Neutrophil (primary cell): ENCODE results near the gene LRRC72.

Experiments used
- H3K27ac ChIP-seq: fragments of 200-600 bp; sonication (generic); 2 replicates; pipeline ENCODE4 v1.5.1; 2016; ENCODE audit warnings: mild to moderate bottlenecking, moderate library complexity
- H3K27me3 ChIP-seq: fragments of 200-600 bp; sonication (generic); 2 replicates; pipeline ENCODE4 v1.6.0; 2016; ENCODE audit warnings: mild to moderate bottlenecking
- H3K36me3 ChIP-seq: fragments of 200-600 bp; sonication (generic); 2 replicates; pipeline ENCODE4 v1.5.1; 2017
- H3K4me1 ChIP-seq, 2 experiments: fragments of 200-600 bp in 1 of 2; sonication (generic) in 1 of 2; 1 replicate in 1 of 2; 2 replicates in 1 of 2; pipeline versions ENCODE4 v1.5.1 to v1.6.1; 2013 to 2016; ENCODE audit warnings: low read depth in 1 of 2, low read length in 1 of 2, mild to moderate bottlenecking in 1 of 2, moderate library complexity in 1 of 2; ENCODE audit not compliant: control insufficient read depth in 1 of 2, insufficient read depth in 1 of 2
- H3K4me3 ChIP-seq, 2 experiments: fragments of 200-600 bp in 1 of 2; sonication (generic) in 1 of 2; 1 replicate in 1 of 2; 2 replicates in 1 of 2; pipeline ENCODE4 v1.5.1; 2013 to 2016; ENCODE audit warnings: low read depth in 1 of 2, low read length in 1 of 2, mild to moderate bottlenecking in 1 of 2, moderate library complexity in 1 of 2
- H3K9me3 ChIP-seq: fragments of 200-600 bp; sonication (generic); 2 replicates; pipeline ENCODE4 v1.5.1; 2016
- TF ChIP-seq, protein P1 (sequence below): fragments of 200-600 bp; sonication (generic); IDR thresholded peaks from 2 replicates; pipeline ENCODE4 v1.5.1; 2016; ENCODE audit warnings: antibody characterized with exemption

LRRC72 gene

DNA sequence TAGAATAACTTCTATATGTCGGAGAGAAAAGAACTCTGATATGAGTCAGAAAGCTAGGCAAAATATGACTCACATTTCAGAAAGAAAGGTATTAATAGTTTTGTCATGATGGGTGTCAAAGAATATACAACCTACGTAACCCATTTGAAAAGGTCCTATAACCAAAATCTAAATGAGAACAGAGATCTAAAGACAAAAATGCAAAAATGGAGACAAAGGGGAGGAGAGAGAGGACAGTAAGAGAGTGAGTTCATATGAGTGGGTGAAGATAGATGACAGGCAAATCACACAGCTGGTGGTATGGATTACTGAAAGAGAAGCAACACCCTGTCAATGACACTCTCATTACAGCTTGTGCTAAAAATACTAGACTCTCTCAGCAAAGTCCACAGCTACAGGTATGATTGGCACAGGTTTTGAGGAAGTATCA is 93.4 kb downstream of the LRRC72 start:
- H3K36me3 ChIP-seq, result peaks cover 16% of the 10 kb centered on the region
- H3K4me3 ChIP-seq, result no peak overlapping the region
- TF ChIP-seq, protein P1, sequence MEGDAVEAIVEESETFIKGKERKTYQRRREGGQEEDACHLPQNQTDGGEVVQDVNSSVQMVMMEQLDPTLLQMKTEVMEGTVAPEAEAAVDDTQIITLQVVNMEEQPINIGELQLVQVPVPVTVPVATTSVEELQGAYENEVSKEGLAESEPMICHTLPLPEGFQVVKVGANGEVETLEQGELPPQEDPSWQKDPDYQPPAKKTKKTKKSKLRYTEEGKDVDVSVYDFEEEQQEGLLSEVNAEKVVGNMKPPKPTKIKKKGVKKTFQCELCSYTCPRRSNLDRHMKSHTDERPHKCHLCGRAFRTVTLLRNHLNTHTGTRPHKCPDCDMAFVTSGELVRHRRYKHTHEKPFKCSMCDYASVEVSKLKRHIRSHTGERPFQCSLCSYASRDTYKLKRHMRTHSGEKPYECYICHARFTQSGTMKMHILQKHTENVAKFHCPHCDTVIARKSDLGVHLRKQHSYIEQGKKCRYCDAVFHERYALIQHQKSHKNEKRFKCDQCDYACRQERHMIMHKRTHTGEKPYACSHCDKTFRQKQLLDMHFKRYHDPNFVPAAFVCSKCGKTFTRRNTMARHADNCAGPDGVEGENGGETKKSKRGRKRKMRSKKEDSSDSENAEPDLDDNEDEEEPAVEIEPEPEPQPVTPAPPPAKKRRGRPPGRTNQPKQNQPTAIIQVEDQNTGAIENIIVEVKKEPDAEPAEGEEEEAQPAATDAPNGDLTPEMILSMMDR, result no peak
- H3K27me3 ChIP-seq, result no peaks in the 10 kb centered on the region
- peaks cover 0 to 8% of the 10 kb centered on the region in 2 experiments for H3K4me1 ChIP-seq
- no peaks in the 10 kb centered on the region for H3K9me3 ChIP-seq
- H3K27ac ChIP-seq, result no peak overlapping the region

DNA sequence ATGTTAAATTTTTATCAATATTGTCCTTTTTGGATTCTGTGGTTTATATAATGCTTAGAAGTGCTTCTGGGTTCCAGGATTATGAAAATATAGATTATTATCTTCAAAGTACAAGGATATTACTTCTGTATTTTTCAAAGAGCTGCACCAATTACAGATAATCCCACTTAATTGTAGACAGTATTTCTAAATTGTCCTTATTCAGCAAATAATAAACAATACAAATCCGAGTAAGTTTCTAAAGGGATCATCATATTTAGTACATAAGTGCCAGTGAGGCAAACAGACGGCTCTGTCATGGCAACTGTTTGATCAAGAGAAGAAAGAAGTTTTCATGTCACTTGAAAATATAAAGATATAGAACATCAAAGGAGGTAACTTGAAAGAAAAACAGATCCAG is 99.8 kb downstream of the LRRC72 start:
- peaks cover 14% of the 10 kb centered on the region for H3K36me3 ChIP-seq
- TF ChIP-seq, protein P1, result no peak
- no peaks in the 10 kb centered on the region for H3K9me3 ChIP-seq
- no peak overlapping the region for H3K4me3 ChIP-seq
- H3K27ac ChIP-seq, result no peak overlapping the region
- peaks cover 0 to 8% of the 10 kb centered on the region in 2 experiments for H3K4me1 ChIP-seq
- H3K27me3 ChIP-seq, result no peaks in the 10 kb centered on the region

DNA sequence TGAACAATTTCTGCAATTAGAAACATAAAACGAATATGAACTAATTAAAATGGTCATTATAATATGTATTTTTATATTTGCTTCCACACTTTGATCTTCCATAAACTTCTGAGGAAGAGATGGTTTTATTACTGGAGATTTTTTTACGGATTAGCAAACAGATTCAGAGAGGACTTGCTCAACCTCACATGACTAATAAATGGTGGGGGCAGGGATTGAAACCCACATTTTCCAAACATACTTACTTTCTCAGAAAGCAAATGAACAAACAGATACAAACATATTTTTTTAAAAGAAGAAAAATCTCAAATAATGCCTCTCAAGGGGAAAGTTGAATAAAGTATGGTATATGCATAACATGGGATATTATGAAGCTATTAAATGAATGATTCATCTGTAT is 100.6 kb downstream of the LRRC72 start:
- H3K9me3 ChIP-seq, result no peaks in the 10 kb centered on the region
- H3K27ac ChIP-seq, result no peak overlapping the region
- H3K36me3 ChIP-seq, result peaks cover 14% of the 10 kb centered on the region
- no peaks in the 10 kb centered on the region for H3K27me3 ChIP-seq
- H3K4me3 ChIP-seq, result no peak overlapping the region
- TF ChIP-seq, protein P1, result no peak
- H3K4me1 ChIP-seq, result peaks cover 0 to under 1% of the 10 kb centered on the region in 2 experiments

DNA sequence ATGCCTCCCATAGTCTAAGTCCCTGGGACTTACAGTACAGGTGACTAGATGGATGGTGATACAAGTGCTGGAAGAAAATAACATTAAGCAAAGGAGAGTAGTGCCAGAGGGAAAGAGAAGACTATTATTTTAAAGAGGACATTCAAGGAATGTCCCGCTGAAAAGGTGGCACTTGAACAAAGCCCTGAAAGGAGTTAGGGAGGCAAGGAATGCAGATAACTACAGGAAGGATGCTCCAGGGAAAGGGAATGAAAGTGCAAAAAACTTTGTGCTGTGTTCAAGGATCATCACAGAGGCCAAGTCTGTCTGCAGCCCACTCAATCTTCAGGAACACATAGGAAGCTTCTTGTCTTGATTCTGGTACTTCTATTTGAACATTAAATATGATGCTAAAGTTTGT is 104.0 kb downstream of the LRRC72 start:
- TF ChIP-seq, protein P1, result no peak
- Histone ChIP-seq H3K27ac (no peak overlapping the region), H3K4me3 (no peak overlapping the region), H3K27me3 (no peaks in the 10 kb centered on the region), H3K4me1 (peaks cover 13 to 18% of the 10 kb centered on the region in 2 experiments), H3K9me3 (no peaks in the 10 kb centered on the region), H3K36me3 (peaks cover 3% of the 10 kb centered on the region)
